H1 (cell line): Measurements from ENCODE around the gene PECR. TPM values are rescaled to one million over a fixed set of nuclear protein-coding genes. Genes with fewer than 3 reads are reported as not detected.

ENCODE experiments used
- CTCF ChIA-PET: fragments of 300-600 bp; sonication (Branson Sonifier 250); formaldehyde crosslinking; loops from one replicate; lab custom pipeline; 2021; ENCODE audit not compliant: partially characterized antibody; lab: Charles Lee
- POLR2A ChIA-PET: fragments of 300-600 bp; sonication (Branson Sonifier 250); formaldehyde crosslinking; loops from one replicate; lab custom pipeline; 2021; ENCODE audit warnings: inconsistent platforms; ENCODE audit not compliant: partially characterized antibody; lab: Charles Lee
- DNase-seq, 2 experiments: peaks; one replicate each; pipeline versions ENCODE4 v3.0.0 to v3.0.0-alpha.2; 2010 to 2022; ENCODE audit warnings: low spot score in 2 of 2, low read depth in 1 of 2, mixed read lengths in 1 of 2
- FAIRE-seq: peaks from 2 replicates; lab custom pipeline; 2011; peaks lifted over from hg19 to GRCh38; lab: Jason Lieb, UNC
- H2AFZ ChIP-seq: 2 replicates; pipeline ENCODE4 v1.8.1; 2012; ENCODE audit warnings: low read length, inconsistent platforms
- H2AK5ac ChIP-seq: 2 replicates; pipeline ENCODE4 v1.6.1; 2013; ENCODE audit warnings: low read depth, low read length
- H2BK120ac ChIP-seq: replicated peaks from 2 replicates; pipeline ENCODE3; 2013; ENCODE audit warnings: low read depth, low read length, inconsistent platforms
- H2BK12ac ChIP-seq: 2 replicates; pipeline ENCODE4 v1.6.1; 2013; ENCODE audit warnings: low read depth, low read length
- H2BK15ac ChIP-seq: 2 replicates; pipeline ENCODE4 v1.6.1; 2013; ENCODE audit warnings: low read length
- H2BK20ac ChIP-seq: 2 replicates; pipeline ENCODE4 v1.6.1; 2013; ENCODE audit warnings: low read length
- H2BK5ac ChIP-seq: 2 replicates; pipeline ENCODE4 v1.6.1; 2013; ENCODE audit warnings: low read depth, low read length
- H3K14ac ChIP-seq: 2 replicates; pipeline ENCODE4 v1.6.1; 2013; ENCODE audit warnings: inconsistent platforms; ENCODE audit not compliant: insufficient read length
- H3K18ac ChIP-seq: 2 replicates; pipeline ENCODE4 v1.6.1; 2013; ENCODE audit warnings: low read length; ENCODE audit errors: extremely low read depth
- H3K23ac ChIP-seq: 2 replicates; pipeline ENCODE4 v1.6.1; 2013; ENCODE audit warnings: inconsistent platforms; ENCODE audit not compliant: insufficient read length
- H3K23me2 ChIP-seq: 2 replicates; pipeline ENCODE4 v1.6.1; 2013; ENCODE audit warnings: low read depth, low read length
- H3K27ac ChIP-seq: 2 replicates; pipeline ENCODE4 v1.6.1; 2011; ENCODE audit warnings: low read depth, low read length, inconsistent platforms
- H3K27me3 ChIP-seq, 4 experiments: replicated peaks in 1 of 4; 1 replicate in 1 of 4; 2 replicates in 3 of 4; pipeline versions ENCODE4 v1.6.1 to v1.8.1; 2011 to 2013; ENCODE audit warnings: low read length in 3 of 4, mild to moderate bottlenecking in 3 of 4, inconsistent platforms in 2 of 4, mixed read lengths in 2 of 4, moderate library complexity in 1 of 4; ENCODE audit not compliant: control insufficient read depth in 3 of 4, insufficient read depth in 3 of 4; ENCODE audit errors: extremely low read depth in 1 of 4
- H3K36me3 ChIP-seq, 4 experiments: 2 replicates each; pipeline versions ENCODE4 v1.6.1 to v1.8.1; 2011 to 2013; ENCODE audit warnings: mild to moderate bottlenecking in 4 of 4, low read length in 3 of 4, moderate library complexity in 2 of 4, control low read depth in 1 of 4, inconsistent platforms in 1 of 4; ENCODE audit not compliant: insufficient read depth in 4 of 4, control insufficient read depth in 2 of 4
- H3K4ac ChIP-seq: replicated peaks from 2 replicates; pipeline ENCODE3; 2013; ENCODE audit warnings: low read length, low read depth, mixed read lengths, inconsistent platforms; ENCODE audit not compliant: insufficient read length
- H3K4me1 ChIP-seq, 4 experiments: replicated peaks in 1 of 4; 1 replicate in 1 of 4; 2 replicates in 3 of 4; pipeline versions ENCODE4 v1.6.1 to v1.8.1; 2011 to 2013; ENCODE audit warnings: low read length in 3 of 4, inconsistent platforms in 2 of 4, mixed read lengths in 1 of 4; ENCODE audit not compliant: insufficient read depth in 4 of 4, control insufficient read depth in 3 of 4
- H3K4me2 ChIP-seq, 2 experiments: 2 replicates each; pipeline versions ENCODE4 v1.6.1 to v1.8.1; 2011 to 2013; ENCODE audit warnings: low read depth in 2 of 2, low read length in 2 of 2, control low read depth in 1 of 2, inconsistent platforms in 1 of 2, mild to moderate bottlenecking in 1 of 2; ENCODE audit not compliant: insufficient read depth in 1 of 2
- H3K4me3 ChIP-seq, 4 experiments: fragments of 200-600, 300-600 bp in 1 of 4; sonication (generic), shearing (Covaris generic), sonication (Bioruptor Twin) in 1 of 4; 2 replicates each; pipeline versions ENCODE4 v1.5.1 to v1.8.1; 2011 to 2016; ENCODE audit warnings: low read length in 4 of 4, low read depth in 3 of 4, control low read depth in 2 of 4, inconsistent platforms in 2 of 4, mild to moderate bottlenecking in 2 of 4, mixed read lengths in 1 of 4, moderate library complexity in 1 of 4; ENCODE audit not compliant: insufficient read depth in 2 of 4; ENCODE audit errors: extremely low read depth in 1 of 4
- H3K56ac ChIP-seq: replicated peaks from 2 replicates; pipeline ENCODE3; 2013; ENCODE audit warnings: low read depth, mild to moderate bottlenecking, mixed read lengths, low read length, inconsistent platforms; ENCODE audit not compliant: insufficient read length
- H3K79me1 ChIP-seq: 2 replicates; pipeline ENCODE4 v1.6.1; 2013; ENCODE audit warnings: low read depth, low read length, control low read depth
- H3K79me2 ChIP-seq, 2 experiments: 2 replicates each; pipeline versions ENCODE4 v1.6.1 to v1.8.1; 2012 to 2013; ENCODE audit warnings: low read length in 2 of 2, mild to moderate bottlenecking in 2 of 2, inconsistent platforms in 1 of 2; ENCODE audit not compliant: insufficient read depth in 2 of 2, control insufficient read depth in 1 of 2
- H3K9ac ChIP-seq, 4 experiments: replicated peaks in 1 of 4; 1 replicate in 1 of 4; 2 replicates in 3 of 4; pipeline versions ENCODE4 v1.6.1 to v1.8.1; 2011 to 2013; ENCODE audit warnings: low read depth in 3 of 4, low read length in 3 of 4, control low read depth in 2 of 4, mild to moderate bottlenecking in 2 of 4, moderate library complexity in 2 of 4, inconsistent platforms in 1 of 4; ENCODE audit errors: extremely low read depth in 1 of 4
- H3K9me3 ChIP-seq, 2 experiments: 2 replicates each; pipeline versions ENCODE4 v1.6.1 to v1.8.1; 2012 to 2013; ENCODE audit warnings: mild to moderate bottlenecking in 2 of 2, moderate library complexity in 2 of 2, control low read depth in 1 of 2, inconsistent platforms in 1 of 2, low read depth in 1 of 2, low read length in 1 of 2, mixed read lengths in 1 of 2; ENCODE audit not compliant: insufficient read depth in 2 of 2
- H4K20me1 ChIP-seq, 2 experiments: replicated peaks in 1 of 2; 2 replicates each; pipeline versions ENCODE3 to v1.8.1; 2011 to 2013; ENCODE audit warnings: inconsistent platforms in 2 of 2, low read length in 2 of 2, mild to moderate bottlenecking in 1 of 2; ENCODE audit not compliant: insufficient read depth in 2 of 2, control insufficient read depth in 1 of 2
- H4K5ac ChIP-seq: 2 replicates; pipeline ENCODE4 v1.6.1; 2013; ENCODE audit warnings: low read length, low read depth, mixed read lengths, inconsistent platforms; ENCODE audit not compliant: insufficient read length
- H4K8ac ChIP-seq: 2 replicates; pipeline ENCODE4 v1.8.0; 2013; ENCODE audit warnings: mild to moderate bottlenecking, moderate library complexity, low read length, inconsistent platforms; ENCODE audit not compliant: insufficient read depth; ENCODE audit errors: extremely low read depth
- H4K91ac ChIP-seq: replicated peaks from 2 replicates; pipeline ENCODE3; 2013; ENCODE audit warnings: low read length, mixed read lengths, inconsistent platforms; ENCODE audit not compliant: insufficient read length
- BCL11A ChIP-seq, 2 experiments: IDR thresholded peaks; one replicate each; pipeline ENCODE4 v1.6.1; 2011; ENCODE audit warnings: low read depth in 2 of 2, low read length in 2 of 2, mild to moderate bottlenecking in 2 of 2
- CHD1 ChIP-seq: IDR thresholded peaks from 2 replicates; pipeline ENCODE4 v1.6.1; 2012; ENCODE audit warnings: low read depth, low read length, improper control_type of control experiment
- NRF1 ChIP-seq: IDR thresholded peaks from 2 replicates; pipeline ENCODE4 v1.6.1; 2011; ENCODE audit warnings: mild to moderate bottlenecking, low read depth, low read length, improper control_type of control experiment
- PHF8 ChIP-seq: fragments of 200-600 bp; sonication (generic); conservative IDR thresholded peaks from 2 replicates; pipeline ENCODE4 v1.7.1; 2012; ENCODE audit warnings: low read depth, mild to moderate bottlenecking, inconsistent platforms, low read length, moderate library complexity
- RXRA ChIP-seq: IDR thresholded peaks from 2 replicates; pipeline ENCODE4 v1.6.1; 2011; ENCODE audit warnings: low read depth, mild to moderate bottlenecking, low read length, moderate library complexity; ENCODE audit not compliant: insufficient read depth
- SAP30 ChIP-seq: fragments of 300-600 bp; sonication (generic); IDR thresholded peaks from 2 replicates; pipeline ENCODE4 v1.7.1; 2012; ENCODE audit warnings: low read length, moderate library complexity, mild to moderate bottlenecking, inconsistent platforms; ENCODE audit not compliant: insufficient read depth, insufficient replicate concordance
- SIN3A ChIP-seq, 2 experiments: IDR thresholded peaks in 1 of 2; conservative IDR thresholded peaks in 1 of 2; 2 replicates each; pipeline ENCODE4 v1.6.1; 2011 to 2012; ENCODE audit warnings: low read length in 2 of 2, improper control_type of control experiment in 1 of 2, low read depth in 1 of 2, mild to moderate bottlenecking in 1 of 2
- WGBS, 2 experiments: shearing (Covaris generic) in 1 of 2; methylation state at CpG; one replicate each; pipeline versions ENCODE4 v1.1.6 to v1.1.7; 2013 to 2015; ENCODE audit warnings: low lambda C conversion rate in 2 of 2, mixed read lengths in 2 of 2, inconsistent platforms in 1 of 2, low coverage in 1 of 2, missing lambda C conversion rate in 1 of 2; ENCODE audit not compliant: insufficient replicate concordance in 2 of 2, insufficient coverage in 1 of 2, insufficient read length in 1 of 2; ENCODE audit errors: extremely low coverage in 1 of 2, missing lambda C conversion rate in 1 of 2; 5-methylcytosine and 5-hydroxymethylcytosine counted together
- polyA plus RNA-seq, 7 experiments: library from polyadenylated mRNA; depleted of rRNA in 3 of 7; stranded (reverse) in 5 of 7; unstranded in 2 of 7; fragments of >200 nt in 5 of 7; fragments of 200-250 nt in 2 of 7; gene quantifications; 1 replicate in 5 of 7; 2 replicates in 1 of 7; 4 replicates in 1 of 7; pipeline versions ENCODE4 v1.2.1 to v1.2.3, GENCODE V29; 2011 to 2013; ENCODE audit warnings: missing spikeins in 2 of 7, mixed read lengths in 2 of 7
- total RNA-seq: library from RNA; stranded (reverse); fragmentation: NEBNext Ultra II Directional; extraction: Animal tissue kit (Norgen Biotek cat#: 25700); gene quantifications from 2 replicates; pipeline ENCODE4 v1.2.1, GENCODE V29; 2021
- TF ChIP-seq, protein P1 (sequence below): IDR thresholded peaks from 2 replicates; pipeline ENCODE4 v1.6.1; 2012; ENCODE audit warnings: inconsistent platforms

Gene PECR
- total and polyA plus RNA-seq, 2 of the 8 experiments (the other 6 are each of a cell fraction or from before 2014, with no cell fraction given) = 15.9 to 19.2 TPM

DNA sequence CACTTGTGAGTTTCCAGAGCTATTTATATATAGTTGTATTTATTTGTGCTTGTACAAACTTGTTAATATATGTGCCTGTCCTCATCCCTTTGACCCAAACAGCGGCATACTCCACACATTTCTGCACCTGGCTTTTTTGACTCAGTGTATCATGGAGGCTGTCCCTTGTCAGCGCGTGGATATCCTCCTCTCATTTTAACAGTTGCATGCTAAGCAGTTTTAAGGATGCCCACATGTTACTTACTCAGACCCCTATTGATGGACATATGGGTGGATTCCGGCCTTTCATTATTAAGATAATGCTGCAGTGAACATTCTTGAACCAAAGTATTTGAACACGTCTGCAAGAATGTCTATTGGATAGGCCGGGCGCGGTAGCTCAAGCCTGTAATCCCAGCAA, 67.6 kb downstream of the PECR start:
- DNase-seq (no peak), FAIRE-seq (no peak)
- Histone ChIP-seq H3K9me3 (no peaks in the 10 kb centered on the region), H3K9ac (no peak overlapping the region), H2BK5ac (no peak overlapping the region; the same call in 1 of the 2 replicates), H2AFZ (no peak overlapping the region), H2BK20ac (no peak overlapping the region), H3K14ac (no peak overlapping the region), H2BK15ac (no peak overlapping the region), H4K8ac (no peak overlapping the region), H4K5ac (no peak overlapping the region), H2AK5ac (no peak overlapping the region), H2BK12ac (no peak overlapping the region), H3K23ac (no peak overlapping the region), H3K36me3 (no peaks in the 10 kb centered on the region), H3K79me2 (peaks cover 0 to 33% of the 10 kb centered on the region in 2 experiments; a peak in 3 of 4 replicates), H3K27ac (no peak overlapping the region), H4K20me1 (no peaks in the 10 kb centered on the region), H3K23me2 (peaks cover 2% of the 10 kb centered on the region; the same call in 1 of the 2 replicates), H3K4me1 (peaks cover 0 to 3% (median under 1%) of the 10 kb centered on the region in 4 experiments; a peak in 3 of 7 replicates), H3K18ac (no peak overlapping the region), H3K56ac (no peak overlapping the region), H3K4ac (no peak overlapping the region), H3K79me1 (no peaks in the 10 kb centered on the region), H3K4me3 (peak overlapping the region in 1 of 4 experiments; percentile 77; a peak in 1 of 8 replicates), H3K27me3 (no peaks in the 10 kb centered on the region), H2BK120ac (no peak overlapping the region), H4K91ac (no peak overlapping the region), H3K4me2 (peak overlapping the region in 1 of 2 experiments; percentile 68; a peak in 1 of 4 replicates)
- POLR2A ChIA-PET = interaction anchor here (1.6 kb wide), 1 partner anchor 11 kb away, joined by 5 read pairs; no protein-coding TSS in a partner anchor
- TF ChIP-seq, protein P1, sequence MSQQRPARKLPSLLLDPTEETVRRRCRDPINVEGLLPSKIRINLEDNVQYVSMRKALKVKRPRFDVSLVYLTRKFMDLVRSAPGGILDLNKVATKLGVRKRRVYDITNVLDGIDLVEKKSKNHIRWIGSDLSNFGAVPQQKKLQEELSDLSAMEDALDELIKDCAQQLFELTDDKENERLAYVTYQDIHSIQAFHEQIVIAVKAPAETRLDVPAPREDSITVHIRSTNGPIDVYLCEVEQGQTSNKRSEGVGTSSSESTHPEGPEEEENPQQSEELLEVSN = no peak
- no peak for TF ChIP-seq RXRA
- no peak for TF ChIP-seq PHF8
- no peak for TF ChIP-seq CHD1
- no peak for TF ChIP-seq SAP30
- no peak for TF ChIP-seq SIN3A (conservative IDR thresholded peaks at IDR 0.05 in 1 of 2, IDR thresholded peaks at IDR 0.05 in 1 of 2; ENCODE audit: low read depth in 1 of 2, low read length in 2 of 2)
- TF ChIP-seq BCL11A (IDR thresholded peaks at IDR 0.05; ENCODE audit: low read depth in 2 of 2, low read length in 2 of 2) = no peak
- TF ChIP-seq NRF1 = no peak
- CTCF ChIA-PET = interaction anchor here (0.7 to 12.0 kb wide), 5 partner anchors 8 to 1733 kb away, joined by 3 to 165 read pairs (median 4); no protein-coding TSS in a partner anchor
- WGBS, 2 experiments = 92% methylated on average over 8 of the region's 8 CpGs; no CpG with 5 or more reads in 1 of the 2 experiments
